Skeletal muscle satellite cell (primary cell): ENCODE results near the gene TMEM63A.

ENCODE experiments used
- H3K27me3 ChIP-seq: 2 replicates; pipeline ENCODE4 v1.7.0; 2013; ENCODE audit warnings: low read length; ENCODE audit not compliant: control insufficient read depth, insufficient read depth
- H3K36me3 ChIP-seq: 2 replicates; pipeline ENCODE4 v1.7.0; 2013; ENCODE audit warnings: mild to moderate bottlenecking, control low read depth, low read length; ENCODE audit not compliant: insufficient read depth
- H3K4me1 ChIP-seq: 2 replicates; pipeline ENCODE4 v1.7.0; 2013; ENCODE audit warnings: low read length; ENCODE audit not compliant: control insufficient read depth, insufficient read depth
- H3K4me2 ChIP-seq: 2 replicates; pipeline ENCODE4 v1.7.0; 2013; ENCODE audit warnings: mild to moderate bottlenecking, low read length
- H3K4me3 ChIP-seq: 2 replicates; pipeline ENCODE4 v1.7.0; 2013; ENCODE audit warnings: low read length
- H3K9ac ChIP-seq: 2 replicates; pipeline ENCODE4 v1.7.0; 2013; ENCODE audit warnings: mild to moderate bottlenecking, low read depth, low read length, moderate library complexity
- H3K9me3 ChIP-seq: replicated peaks from 2 replicates; pipeline ENCODE4 v1.7.0; 2013; ENCODE audit warnings: mild to moderate bottlenecking, control low read depth, low read length

The TMEM63A gene

DNA sequence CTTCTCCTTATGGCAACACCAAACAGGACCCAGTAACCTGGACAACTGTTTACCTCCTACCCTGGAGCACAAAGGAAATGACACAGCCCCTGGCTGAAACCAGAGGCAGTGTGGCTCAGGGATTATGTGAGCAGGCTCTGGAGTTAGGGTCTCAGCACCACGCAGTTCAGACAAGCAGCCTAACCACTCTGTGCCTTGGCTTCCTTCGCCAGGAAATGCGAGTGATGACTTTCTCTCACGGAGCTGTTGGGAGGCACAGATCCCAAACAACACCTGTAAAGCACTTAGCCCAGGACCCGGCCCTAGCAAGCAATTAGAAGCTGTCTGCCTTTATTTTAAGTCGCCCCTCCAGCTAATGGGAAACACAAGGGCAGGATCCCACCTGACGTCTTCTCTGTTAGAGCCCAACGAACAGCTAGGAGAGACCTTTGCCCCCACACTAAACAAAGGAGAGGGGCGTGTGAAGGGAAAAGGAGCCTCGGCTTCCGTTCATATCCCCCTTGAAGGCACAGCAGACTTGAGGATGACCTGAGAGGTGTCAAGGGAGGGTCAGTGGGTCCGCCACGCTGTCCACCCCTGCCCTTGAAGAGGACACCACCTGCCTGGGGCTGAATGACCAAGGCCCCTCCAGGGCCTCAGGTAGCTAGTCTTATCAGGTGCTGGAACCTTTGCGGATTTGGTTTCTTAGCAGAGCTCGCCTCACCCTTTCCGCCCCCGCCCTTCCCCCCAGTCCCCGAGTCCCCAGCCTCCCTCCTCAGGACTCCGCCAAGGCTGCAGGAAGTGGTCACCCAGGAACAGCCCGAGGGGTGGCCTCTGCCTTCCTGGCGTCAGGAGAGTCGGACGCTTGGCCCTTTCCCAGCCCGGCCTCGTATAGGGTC lies 860 bp downstream of the TMEM63A start:
- H3K36me3 ChIP-seq: peaks cover 8% of the 10 kb centered on the region
- H3K9me3 ChIP-seq: no peaks in the 10 kb centered on the region
- peak overlapping the region; percentile 98 for H3K4me2 ChIP-seq
- no peaks in the 10 kb centered on the region for H3K27me3 ChIP-seq
- peaks cover 34% of the 10 kb centered on the region for H3K4me1 ChIP-seq
- H3K4me3 ChIP-seq: peak overlapping the region; percentile 99
- peak overlapping the region; percentile 97 for H3K9ac ChIP-seq

DNA sequence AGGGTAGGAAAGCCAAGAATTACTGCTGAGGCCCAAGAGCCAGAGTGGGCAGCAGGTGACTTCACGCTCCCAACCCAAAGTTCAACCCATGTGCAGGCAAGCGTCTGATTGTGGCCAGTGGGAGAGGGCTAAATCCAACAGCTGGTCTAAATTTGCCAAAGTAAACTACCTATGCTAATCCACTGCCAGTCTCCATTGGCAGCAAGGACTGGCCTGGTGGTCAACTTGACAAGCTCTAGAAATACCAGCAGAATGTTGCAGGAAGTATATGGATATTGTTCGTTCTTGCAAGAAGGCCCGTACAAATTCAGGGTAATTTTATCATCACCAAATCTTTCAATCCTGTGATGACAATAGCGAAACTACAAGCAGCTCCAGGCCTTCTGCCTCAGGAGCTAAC lies 1.5 kb downstream of the TMEM63A start:
- Histone ChIP-seq H3K27me3 (no peaks in the 10 kb centered on the region), H3K4me3 (peak overlapping the region; percentile 99), H3K4me1 (peaks cover 34% of the 10 kb centered on the region), H3K9me3 (no peaks in the 10 kb centered on the region), H3K4me2 (peak overlapping the region; percentile 98), H3K36me3 (peaks cover 11% of the 10 kb centered on the region), H3K9ac (no peak overlapping the region)

GRCh38 chr1:225880222-225880588 lies 2.0 kb downstream of the TMEM63A start:
- Histone ChIP-seq H3K4me1 (peaks cover 34% of the 10 kb centered on the region), H3K9me3 (no peaks in the 10 kb centered on the region), H3K4me2 (peak overlapping the region; percentile 98), H3K27me3 (no peaks in the 10 kb centered on the region), H3K9ac (no peak overlapping the region), H3K36me3 (peaks cover 15% of the 10 kb centered on the region), H3K4me3 (no peak overlapping the region)

GRCh38 chr1:225879521-225880221 lies 2.5 kb downstream of the TMEM63A start:
- H3K36me3 ChIP-seq: peaks cover 18% of the 10 kb centered on the region

GRCh38 chr1:225878282-225878681 lies 3.9 kb downstream of the TMEM63A start:
- Histone ChIP-seq H3K4me2 (no peak overlapping the region), H3K4me3 (no peak overlapping the region), H3K4me1 (peaks cover 33% of the 10 kb centered on the region), H3K36me3 (peaks cover 30% of the 10 kb centered on the region), H3K9me3 (no peaks in the 10 kb centered on the region), H3K9ac (no peak overlapping the region), H3K27me3 (no peaks in the 10 kb centered on the region)

More at GRCh38 chr1:225879521-225880221, 2.5 kb downstream of the TMEM63A start:
- Histone ChIP-seq H3K4me1 (peaks cover 34% of the 10 kb centered on the region), H3K9me3 (no peaks in the 10 kb centered on the region), H3K4me3 (no peak overlapping the region), H3K27me3 (no peaks in the 10 kb centered on the region), H3K9ac (no peak overlapping the region), H3K4me2 (no peak overlapping the region)

DNA sequence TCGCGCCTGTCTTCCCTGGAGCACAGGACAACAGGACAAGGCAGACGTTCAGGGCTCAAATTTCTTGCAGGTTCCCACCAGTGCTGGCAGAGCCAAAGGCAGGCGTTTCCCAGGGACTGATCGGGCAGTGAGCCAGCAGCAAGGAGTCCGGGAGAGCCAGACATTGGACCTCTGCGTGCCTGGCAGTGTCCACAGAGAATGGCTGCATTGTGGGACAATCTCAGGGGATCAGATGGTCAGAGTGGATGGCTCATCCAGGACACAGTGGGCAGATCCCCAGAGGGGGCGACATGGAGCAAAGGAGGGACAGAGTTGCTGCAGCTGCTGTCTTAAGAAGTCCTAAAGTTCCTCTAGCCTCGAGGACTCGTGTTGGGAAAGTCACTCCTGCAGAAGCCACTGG lies 4.6 kb downstream of the TMEM63A start:
- Histone ChIP-seq H3K36me3 (peaks cover 34% of the 10 kb centered on the region), H3K4me3 (no peak overlapping the region), H3K9me3 (no peaks in the 10 kb centered on the region), H3K4me1 (peaks cover 29% of the 10 kb centered on the region), H3K9ac (no peak overlapping the region), H3K27me3 (no peaks in the 10 kb centered on the region), H3K4me2 (no peak overlapping the region)

- Histone ChIP-seq H3K9me3 (no peaks in the 10 kb centered on the region), H3K27me3 (no peaks in the 10 kb centered on the region), H3K4me1 (peaks cover 33% of the 10 kb centered on the region), H3K36me3 (peaks cover 34% of the 10 kb centered on the region), H3K4me3 (no peak overlapping the region), H3K9ac (no peak overlapping the region), H3K4me2 (no peak overlapping the region)
Measured at GRCh38 chr1:225876900-225877510, 5.2 kb downstream of the TMEM63A start.

DNA sequence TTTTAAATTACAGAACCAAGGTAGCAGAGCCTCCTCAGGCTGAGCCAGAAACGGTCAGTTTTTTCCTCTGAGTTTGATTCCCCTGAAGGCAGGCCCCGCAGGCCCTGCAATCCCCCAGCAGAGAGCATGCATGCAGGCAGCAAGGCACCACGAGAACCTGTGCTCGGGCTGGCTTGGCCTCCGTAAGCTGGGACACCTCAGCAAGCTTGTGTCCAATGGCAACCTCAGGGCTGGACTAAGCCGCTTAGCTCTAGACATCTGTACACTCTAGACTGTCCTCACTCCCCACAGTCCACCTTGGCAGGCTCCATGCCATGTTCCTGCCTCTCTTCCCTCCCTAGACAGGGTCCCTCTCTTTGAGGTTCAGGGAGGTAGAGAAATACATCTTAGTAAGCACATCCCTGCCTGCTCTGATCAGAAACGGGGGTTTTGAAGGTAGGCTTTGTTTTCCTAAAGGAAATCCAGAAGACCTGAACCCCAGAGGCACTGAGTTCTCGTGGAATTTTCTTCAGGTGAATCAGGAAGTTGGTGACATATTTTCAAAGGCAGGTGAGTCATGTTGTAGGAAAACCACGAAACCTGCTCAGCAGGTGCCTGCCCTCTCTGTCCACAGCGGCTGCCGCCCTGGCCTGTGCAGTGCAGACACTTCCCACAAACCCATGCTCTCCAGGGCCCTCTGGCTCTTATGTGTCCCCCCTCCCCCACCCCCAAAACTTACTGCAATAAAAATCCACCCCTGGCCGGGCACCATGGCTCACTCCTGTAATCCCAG lies 7.0 kb downstream of the TMEM63A start:
- Histone ChIP-seq H3K27me3 (no peaks in the 10 kb centered on the region), H3K9ac (no peak overlapping the region)

DNA sequence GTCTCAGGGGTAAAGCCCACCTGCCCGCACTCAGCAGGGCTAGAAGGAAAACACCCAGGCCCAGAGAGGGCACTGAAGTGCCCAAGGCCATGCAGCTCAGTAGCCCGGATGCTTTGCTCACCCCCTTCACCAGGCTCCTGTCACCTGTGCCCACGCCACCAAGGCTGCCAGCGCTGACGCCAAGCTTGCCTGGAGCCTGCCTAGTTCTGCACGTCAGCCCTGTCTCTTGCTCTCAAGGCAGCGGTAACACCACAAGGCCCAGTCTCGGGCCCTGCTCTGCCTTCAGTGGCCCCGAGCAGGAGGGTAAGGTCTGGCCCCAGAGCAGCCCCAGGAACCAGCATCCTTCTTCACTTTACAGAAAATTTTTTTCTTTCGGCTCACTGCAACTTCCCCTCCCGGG lies 7.7 kb downstream of the TMEM63A start:
- Histone ChIP-seq H3K4me1 (peaks cover 31% of the 10 kb centered on the region), H3K27me3 (no peaks in the 10 kb centered on the region), H3K9ac (no peak overlapping the region), H3K4me3 (no peak overlapping the region), H3K4me2 (no peak overlapping the region), H3K9me3 (no peaks in the 10 kb centered on the region), H3K36me3 (peaks cover 43% of the 10 kb centered on the region)

More for the DNA sequence above, 7.0 kb downstream of the TMEM63A start:
- Histone ChIP-seq H3K4me3 (no peak overlapping the region), H3K9me3 (no peaks in the 10 kb centered on the region), H3K4me1 (peaks cover 33% of the 10 kb centered on the region), H3K36me3 (peaks cover 43% of the 10 kb centered on the region), H3K4me2 (no peak overlapping the region)

DNA sequence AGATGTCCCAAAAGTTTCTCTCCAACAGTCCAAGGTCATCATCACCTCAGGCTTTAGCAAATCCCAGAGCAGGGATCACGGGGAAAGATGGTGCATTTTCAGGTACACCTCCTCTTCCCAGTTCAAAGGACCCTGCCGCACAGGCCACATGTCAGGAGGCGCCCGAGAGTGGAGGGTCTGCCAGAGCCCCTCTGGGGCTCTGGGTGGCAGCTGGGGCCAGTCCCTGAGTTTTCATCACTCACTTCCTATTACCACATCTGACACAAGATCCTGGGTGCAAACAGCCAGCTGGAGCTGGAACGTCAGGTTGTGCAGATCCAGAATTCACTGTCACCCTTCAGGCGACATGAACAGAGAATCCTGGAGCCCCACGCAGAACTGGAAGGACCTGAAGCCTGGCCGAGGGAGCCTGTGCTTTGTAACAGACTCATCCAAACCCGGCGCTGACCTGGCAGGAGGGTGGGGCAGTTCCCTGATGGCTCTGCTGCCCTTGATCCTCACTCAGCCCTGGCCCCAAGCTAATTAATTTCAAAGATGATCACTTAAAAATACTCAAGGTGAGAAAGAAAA lies 8.8 kb downstream of the TMEM63A start:
- Histone ChIP-seq H3K9me3 (no peaks in the 10 kb centered on the region), H3K4me1 (peaks cover 30% of the 10 kb centered on the region), H3K9ac (no peak overlapping the region), H3K36me3 (peaks cover 43% of the 10 kb centered on the region), H3K4me2 (no peak overlapping the region), H3K4me3 (no peak overlapping the region), H3K27me3 (no peaks in the 10 kb centered on the region)

GRCh38 chr1:225872075-225872430 lies 10.1 kb downstream of the TMEM63A start:
- H3K4me1 ChIP-seq: peaks cover 18% of the 10 kb centered on the region
- no peaks in the 10 kb centered on the region for H3K27me3 ChIP-seq
- H3K9ac ChIP-seq: no peak overlapping the region
- H3K36me3 ChIP-seq: peaks cover 47% of the 10 kb centered on the region
- H3K9me3 ChIP-seq: no peaks in the 10 kb centered on the region
- no peak overlapping the region for H3K4me3 ChIP-seq
- no peak overlapping the region for H3K4me2 ChIP-seq
